ENCODE measurements around the gene SETMAR.
"Not testable (repeated sequence)": the region's sequence is repeated elsewhere in the genome, so short reads cannot be mapped to it uniquely, and the experiment has no call there.

Gene SETMAR

GRCh38 chr3:4303187-4304123 lies at the start of gene SETMAR:
Gene SETMAR (plus strand): TSS chr3:4303369. CDS start chr3:4303371, 2 bp downstream.
- peak; percentile 56 for DNase-seq (ENCODE audit: low spot score)
- FAIRE-seq: no peak

GRCh38 chr3:4261406-4261805 lies 41.8 kb upstream of the SETMAR start:
- DNase-seq (ENCODE audit: low spot score): no peak
- FAIRE-seq: no peak

DNA sequence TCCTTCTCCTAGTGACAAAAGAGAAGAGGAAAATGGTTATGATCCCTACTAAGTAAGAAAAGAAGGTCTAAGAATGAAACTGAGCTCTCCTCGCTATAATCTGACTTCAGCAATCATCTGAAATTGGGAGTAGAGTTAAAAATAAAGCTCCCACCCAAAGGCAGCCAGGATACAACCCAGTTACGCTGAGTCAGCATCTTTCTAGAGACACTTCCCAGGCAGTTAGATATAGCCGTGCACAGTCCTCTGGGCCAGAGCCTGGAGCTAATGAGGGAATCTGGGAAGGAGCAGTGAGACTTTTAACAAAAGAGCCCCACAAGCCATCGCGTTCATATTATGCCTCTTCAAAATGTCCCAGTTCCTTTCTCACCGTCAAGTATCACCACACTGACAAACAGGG lies 39.1 kb upstream of the SETMAR start:
- FAIRE-seq: no peak

GRCh38 chr3:4270720-4271119 lies 32.4 kb upstream of the SETMAR start:
- DNase-seq (ENCODE audit: low spot score) (no peak), FAIRE-seq (no peak)

More for the DNA sequence above, 39.1 kb upstream of the SETMAR start:
- no peak for DNase-seq (ENCODE audit: low spot score)

DNA sequence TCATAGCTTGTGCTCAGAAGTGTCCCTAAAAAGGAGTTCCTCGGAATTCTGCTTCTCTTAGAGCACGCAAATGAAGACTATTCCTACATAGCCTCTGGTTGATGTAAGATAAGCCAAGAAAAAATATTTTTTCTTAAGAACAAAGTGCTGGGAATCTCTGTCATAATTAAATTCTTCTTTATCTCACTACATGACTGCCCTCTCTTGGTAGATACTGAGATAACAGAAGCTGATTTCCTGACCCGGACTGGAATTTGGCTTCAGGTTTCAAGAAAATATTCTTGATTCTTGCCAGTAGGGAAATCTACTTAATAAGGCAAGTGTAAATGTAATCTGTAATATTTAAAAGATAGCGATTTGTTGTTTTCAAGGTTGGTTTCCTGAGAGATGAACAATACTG lies 31.3 kb upstream of the SETMAR start:
- FAIRE-seq (peak; percentile 48), DNase-seq (ENCODE audit: low spot score) (peak; percentile 4)

- DNase-seq (ENCODE audit: low spot score): no peak
- no peak for FAIRE-seq
Observed at GRCh38 chr3:4279516-4280105, 23.6 kb upstream of the SETMAR start.

- FAIRE-seq: no peak
- DNase-seq (ENCODE audit: low spot score): no peak
Observed at GRCh38 chr3:4281991-4282390, 21.2 kb upstream of the SETMAR start.

DNA sequence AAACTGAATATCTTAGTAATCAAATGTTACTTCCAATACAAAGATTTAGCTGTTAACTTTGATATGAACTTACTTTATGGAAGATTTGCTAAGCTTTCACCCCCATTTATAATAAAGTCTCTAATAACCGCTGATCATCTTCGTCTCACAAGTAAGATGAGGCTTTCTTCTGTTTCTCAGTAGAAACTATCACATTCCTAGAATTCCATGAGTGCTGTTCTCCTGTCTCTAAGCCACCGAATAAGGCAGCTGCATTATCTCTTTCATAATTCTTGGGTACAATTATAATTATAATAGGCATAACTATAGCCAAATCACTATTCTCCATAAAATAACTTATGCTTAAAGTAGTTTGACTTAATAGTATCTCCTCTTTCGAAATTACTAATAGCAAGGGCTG lies 18.3 kb upstream of the SETMAR start:
- FAIRE-seq (no peak), DNase-seq (ENCODE audit: low spot score) (no peak)

- FAIRE-seq (no peak), DNase-seq (ENCODE audit: low spot score) (no peak)
Observed at GRCh38 chr3:4289044-4289443, 14.1 kb upstream of the SETMAR start.

GRCh38 chr3:4290272-4290893 lies 12.8 kb upstream of the SETMAR start:
- DNase-seq (ENCODE audit: low spot score): peak; percentile 27
- peak; percentile 4 for FAIRE-seq

DNA sequence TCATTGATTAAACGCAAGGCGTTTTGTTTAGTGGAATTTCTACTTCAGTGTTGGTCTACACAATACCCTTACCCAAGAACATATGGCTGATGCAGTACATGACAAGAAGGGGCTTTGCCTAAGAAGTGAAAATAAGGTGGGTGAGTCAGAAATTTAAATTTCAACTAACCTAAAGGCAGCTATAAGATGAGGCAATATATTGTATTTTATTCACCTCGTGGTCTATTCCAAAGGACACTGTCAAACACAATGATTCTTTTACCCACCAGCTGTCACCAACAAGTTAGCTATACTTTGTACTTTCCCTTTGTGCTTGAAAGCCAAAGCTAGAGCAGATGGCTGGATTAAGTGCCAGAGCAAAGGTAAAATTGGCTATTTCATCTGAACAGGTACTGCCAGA lies 10.9 kb upstream of the SETMAR start:
- no peak for DNase-seq (ENCODE audit: low spot score)
- FAIRE-seq: no peak

DNA sequence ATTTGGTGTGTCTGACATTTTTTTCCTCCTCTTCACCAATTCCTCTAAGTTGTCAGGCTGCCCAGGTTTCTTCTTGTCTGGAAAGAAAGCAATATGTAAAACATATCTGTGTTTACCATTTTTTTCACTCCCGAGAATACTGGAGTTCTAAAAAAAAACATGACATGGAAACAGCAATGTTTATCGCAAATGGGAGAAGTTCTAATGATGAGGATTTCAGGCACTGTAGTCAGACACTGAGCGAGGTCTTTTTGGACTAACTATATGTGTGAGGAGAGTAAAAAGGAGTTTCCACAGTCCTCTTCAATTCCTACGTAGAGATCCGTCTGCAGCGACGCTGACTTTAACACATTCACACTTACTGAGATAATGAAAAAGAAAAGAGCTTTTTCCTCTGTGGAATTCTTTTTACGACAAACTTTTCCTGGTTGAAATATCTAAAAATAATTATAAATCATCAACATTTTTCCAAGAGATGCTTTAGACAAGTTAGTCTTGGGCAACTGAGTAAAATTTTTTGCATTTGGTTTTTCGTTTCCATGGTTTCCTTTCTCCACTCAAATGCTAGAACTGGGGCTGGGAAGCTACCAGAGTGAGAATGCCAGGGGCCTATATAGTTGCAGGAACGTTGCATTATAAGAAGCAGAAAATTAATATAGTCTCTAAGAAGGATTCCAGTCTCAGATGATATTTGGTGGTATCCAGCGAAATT lies 8.4 kb upstream of the SETMAR start:
- DNase-seq (ENCODE audit: low spot score): no peak
- no peak for FAIRE-seq

GRCh38 chr3:4296454-4296853 lies 6.7 kb upstream of the SETMAR start:
- FAIRE-seq: not testable (repeated sequence)

DNA sequence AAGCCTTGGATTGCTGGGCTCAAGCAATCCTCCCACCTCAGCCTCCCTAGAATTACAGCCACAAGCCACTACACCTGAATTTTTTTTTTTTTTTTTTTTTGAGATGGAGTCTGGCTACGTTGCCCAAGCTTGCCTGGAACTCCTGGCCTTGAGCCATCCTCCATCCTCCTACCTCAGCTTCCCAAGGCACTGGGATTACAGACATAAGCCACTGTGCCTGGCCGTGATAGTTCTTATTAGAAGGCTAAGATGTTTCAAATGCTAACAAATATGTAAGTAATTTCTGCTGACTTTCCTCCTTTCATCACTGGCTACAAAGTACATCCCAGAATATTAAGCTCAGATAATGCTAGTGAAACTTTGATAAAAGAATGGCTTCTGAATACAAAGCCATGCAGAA lies 5.7 kb upstream of the SETMAR start:
- FAIRE-seq: no peak

More at GRCh38 chr3:4296454-4296853, 6.7 kb upstream of the SETMAR start:
- not testable (repeated sequence) for DNase-seq (ENCODE audit: low spot score)

GRCh38 chr3:4302747-4303146 lies 422 bp upstream of the SETMAR start:
- DNase-seq (ENCODE audit: low spot score) (no peak), FAIRE-seq (no peak)

More for the DNA sequence above, 5.7 kb upstream of the SETMAR start:
- DNase-seq (ENCODE audit: low spot score): no peak

- DNase-seq (ENCODE audit: low spot score); FAIRE-seq: not testable (repeated sequence)
Observed at GRCh38 chr3:4305210-4305609, 2.0 kb downstream of the SETMAR start.

DNA sequence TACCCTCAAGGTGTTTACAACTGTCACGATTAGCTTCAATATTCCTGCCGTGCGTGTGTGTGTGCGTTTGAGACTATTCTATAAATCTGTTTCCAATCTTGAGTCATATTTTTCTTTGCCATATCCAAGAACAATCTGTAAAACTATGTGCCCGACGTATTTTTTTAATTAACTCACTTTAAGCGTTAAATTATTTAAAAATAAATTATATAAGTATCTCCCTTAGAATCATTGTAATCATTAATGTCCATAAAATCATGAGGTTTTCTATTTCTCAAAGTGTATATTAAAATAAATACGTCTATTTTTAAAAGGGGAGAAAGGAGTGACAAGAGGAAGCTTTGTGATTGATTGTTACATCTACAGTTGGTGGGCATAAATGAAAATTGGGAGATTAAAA lies 2.9 kb downstream of the SETMAR start:
- FAIRE-seq (no peak), DNase-seq (ENCODE audit: low spot score) (no peak)

DNA sequence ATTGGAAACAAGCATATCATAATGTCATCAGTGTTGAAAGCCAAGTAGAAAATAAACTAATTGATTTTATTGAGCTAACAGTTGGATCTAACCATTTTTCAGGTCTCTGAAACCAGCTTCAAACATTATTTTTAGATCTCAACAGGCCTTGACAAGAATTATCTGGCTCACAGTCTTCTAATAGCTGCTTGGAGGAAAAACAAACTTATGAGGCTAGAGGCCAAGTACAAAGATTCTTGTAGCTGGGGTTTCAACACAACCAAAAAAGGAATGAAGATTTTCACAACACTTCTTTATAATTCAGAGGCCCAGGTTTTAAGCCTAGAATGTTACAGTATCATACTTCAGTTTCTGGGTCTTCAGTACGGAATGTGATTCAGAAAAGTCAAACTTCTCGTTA lies 3.7 kb downstream of the SETMAR start:
- FAIRE-seq (no peak), DNase-seq (ENCODE audit: low spot score) (no peak)

- DNase-seq (ENCODE audit: low spot score) (no peak), FAIRE-seq (no peak)
Observed at GRCh38 chr3:4309491-4310128, 6.4 kb downstream of the SETMAR start.

GRCh38 chr3:4310971-4311370 lies 7.8 kb downstream of the SETMAR start:
- FAIRE-seq (no peak), DNase-seq (ENCODE audit: low spot score) (no peak)

DNA sequence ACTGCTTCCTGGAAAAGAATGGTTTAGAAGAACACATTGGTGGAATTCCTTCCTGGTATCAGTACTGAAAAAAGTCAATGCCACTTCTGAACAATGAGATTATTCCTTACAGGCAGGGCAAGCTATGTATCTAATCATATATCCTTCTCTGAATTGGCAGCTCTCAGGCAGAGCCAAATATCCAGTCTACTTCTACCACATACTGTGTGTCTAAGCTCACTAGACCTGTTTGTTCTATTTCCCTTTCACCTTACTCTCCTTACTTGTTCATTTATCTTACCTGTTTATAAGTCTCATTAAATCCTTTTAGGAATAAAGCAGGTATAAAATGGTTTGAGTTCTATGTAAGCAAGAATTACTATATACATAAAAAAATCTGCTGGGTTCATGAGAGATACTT lies 8.3 kb downstream of the SETMAR start:
- FAIRE-seq (no peak), DNase-seq (ENCODE audit: low spot score) (no peak)

Data from RCC 7860 (cell line).